ENCODE measurements around the gene AGPAT3.
A peak's percentile ranks its signal among the peaks of the same experiment; 100 is the strongest.
"Not testable (repeated sequence)": the region's sequence is repeated elsewhere in the genome, so short reads cannot be mapped to it uniquely, and the experiment has no call there.

AGPAT3 gene, protein sequence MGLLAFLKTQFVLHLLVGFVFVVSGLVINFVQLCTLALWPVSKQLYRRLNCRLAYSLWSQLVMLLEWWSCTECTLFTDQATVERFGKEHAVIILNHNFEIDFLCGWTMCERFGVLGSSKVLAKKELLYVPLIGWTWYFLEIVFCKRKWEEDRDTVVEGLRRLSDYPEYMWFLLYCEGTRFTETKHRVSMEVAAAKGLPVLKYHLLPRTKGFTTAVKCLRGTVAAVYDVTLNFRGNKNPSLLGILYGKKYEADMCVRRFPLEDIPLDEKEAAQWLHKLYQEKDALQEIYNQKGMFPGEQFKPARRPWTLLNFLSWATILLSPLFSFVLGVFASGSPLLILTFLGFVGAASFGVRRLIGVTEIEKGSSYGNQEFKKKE

DNA sequence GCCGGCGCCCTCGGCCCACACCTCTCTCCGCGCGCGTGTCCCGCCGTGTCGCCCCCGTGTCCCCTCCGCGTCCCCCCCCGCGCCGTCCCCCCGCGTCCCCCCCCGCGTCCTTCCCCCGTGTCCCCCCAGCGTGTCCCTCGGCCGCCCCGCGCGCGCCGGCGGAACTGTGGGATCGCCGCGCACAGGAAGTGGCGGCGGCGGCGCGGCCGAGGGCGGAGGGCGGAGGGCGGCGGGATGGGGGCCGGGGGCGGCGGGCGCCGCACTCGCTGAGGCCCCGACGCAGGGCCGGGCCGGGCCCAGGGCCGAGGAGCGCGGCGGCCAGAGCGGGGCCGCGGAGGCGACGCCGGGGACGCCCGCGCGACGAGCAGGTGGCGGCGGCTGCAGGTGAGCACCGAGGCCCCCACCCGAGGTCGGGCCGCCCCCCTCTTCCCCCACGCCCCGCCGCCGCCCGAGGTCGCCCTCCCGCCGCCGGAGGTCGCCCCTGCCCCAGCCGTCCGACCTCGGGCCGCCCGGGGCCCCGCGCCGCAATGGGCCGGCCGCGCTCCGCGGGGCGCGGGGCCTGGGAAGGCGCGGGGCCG lies at the start of gene AGPAT3:
Gene AGPAT3 (plus strand): TSS at position 262 of the 578 bp plus-strand sequence. CDS start 94,459 bp downstream, outside the sequence.
- DNase-seq (ENCODE audit: low read depth), result peak; percentile 28

DNA sequence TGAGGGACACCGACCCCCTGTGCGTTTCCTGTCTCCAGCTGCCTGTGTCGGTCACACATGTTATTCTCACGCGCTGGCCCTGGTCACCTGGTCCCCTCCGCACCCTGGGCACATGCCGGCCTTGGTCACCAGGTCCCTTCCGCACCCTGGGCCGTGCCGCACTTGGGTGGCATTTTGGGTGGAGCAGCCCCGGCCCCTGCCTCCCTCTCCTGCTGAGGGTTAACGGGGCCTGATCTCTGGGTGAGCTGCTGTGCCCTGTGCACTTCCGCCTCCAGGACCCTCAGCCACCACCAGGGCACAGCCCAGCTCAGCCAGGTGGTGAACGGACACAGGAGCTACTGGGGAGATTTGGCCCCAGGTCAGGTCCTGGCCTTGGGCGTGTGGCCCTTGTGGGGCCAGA lies 49.0 kb upstream of the AGPAT3 start:
- DNase-seq (ENCODE audit: low read depth), result no peak

DNA sequence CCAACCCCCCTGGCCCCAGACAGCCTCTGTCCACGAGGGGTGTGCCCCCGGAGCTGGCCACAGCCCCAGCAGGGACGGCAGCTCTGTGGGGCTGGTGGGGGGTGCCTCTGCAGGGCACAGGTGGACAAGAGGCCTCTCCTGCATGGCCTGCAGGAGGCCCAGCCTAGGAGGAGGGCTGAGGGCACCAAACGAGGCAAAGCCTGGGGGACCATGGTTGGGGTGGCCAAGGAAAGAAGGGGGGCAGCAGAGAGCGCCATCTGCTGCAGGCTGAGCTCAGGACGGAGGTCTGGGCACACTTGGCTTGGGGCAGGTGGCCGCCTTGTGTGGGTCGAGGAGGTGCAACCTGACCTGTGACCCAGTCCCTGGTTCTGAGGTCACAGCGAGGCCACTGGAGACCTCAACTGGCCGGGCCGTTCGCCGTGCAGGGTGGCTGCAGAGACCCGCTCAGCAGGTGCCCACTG lies 48.4 kb upstream of the AGPAT3 start:
- no peak for DNase-seq (ENCODE audit: low read depth)

DNA sequence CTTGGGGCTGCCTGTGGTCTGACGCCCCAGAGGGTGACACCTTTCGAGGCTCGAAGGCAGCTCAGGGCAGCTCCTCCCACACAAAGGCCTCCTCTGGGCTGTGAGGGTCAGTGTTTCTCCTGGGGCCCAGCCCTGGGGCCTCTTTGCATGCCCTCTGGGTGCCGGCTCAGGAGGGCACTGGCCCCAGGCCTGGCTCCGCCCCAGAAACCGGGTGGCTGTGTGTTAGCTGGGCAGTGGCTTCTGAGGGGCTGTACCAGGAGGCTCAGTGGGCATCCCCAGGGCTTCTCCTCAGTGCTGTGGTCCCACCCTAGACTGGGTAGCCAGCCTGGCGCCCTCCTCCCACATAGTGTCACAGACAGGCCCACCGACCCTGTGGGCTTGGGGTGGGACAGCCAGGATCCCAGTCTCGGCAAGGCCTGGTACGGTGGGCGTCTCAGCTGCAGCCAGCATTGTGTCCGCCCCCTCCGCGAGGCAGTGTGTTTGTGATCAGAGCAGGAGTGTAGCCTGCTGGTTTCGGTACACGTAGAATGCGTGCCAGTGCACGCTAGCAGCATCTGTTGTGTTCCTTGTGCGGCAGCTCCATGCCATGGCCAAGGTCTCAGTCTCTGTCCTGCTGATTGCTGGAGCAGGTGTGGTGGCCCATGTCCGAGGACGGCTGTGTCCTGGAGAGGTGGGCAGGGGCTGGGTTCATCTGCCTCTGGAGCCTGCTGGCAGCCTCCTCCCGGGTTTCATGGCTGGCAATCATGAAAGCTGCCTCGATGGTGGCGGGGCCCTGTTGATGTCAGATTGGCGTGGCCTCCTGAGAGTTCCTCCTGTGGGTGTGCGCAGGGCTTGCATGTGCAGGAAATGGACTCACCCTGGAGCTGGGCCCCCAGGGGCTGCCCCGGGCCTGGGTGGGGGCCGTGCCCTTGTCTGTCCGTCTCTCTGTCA lies 47.6 kb upstream of the AGPAT3 start:
- no peak for DNase-seq (ENCODE audit: low read depth)

DNA sequence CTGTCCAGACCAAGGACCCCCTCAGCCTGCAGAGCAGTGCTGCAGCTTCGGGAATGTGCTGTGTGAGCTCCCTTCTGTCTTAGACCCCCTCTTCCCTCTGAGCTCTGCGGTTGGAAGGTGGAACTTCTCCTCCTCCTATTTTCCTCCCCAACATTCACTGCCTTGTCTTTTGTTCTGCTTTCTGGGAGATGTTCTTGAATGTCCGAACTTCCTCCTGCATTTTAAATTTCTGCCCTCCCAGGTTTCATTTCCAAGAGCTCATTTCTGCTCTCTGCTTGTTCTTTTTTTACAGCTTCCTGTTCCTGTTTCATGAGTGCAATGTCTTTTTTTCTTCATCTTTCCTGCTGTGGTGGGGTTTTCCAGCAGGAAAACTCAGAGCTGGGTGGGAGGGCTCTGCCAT lies 46.3 kb upstream of the AGPAT3 start:
- DNase-seq (ENCODE audit: low read depth), result no peak

DNA sequence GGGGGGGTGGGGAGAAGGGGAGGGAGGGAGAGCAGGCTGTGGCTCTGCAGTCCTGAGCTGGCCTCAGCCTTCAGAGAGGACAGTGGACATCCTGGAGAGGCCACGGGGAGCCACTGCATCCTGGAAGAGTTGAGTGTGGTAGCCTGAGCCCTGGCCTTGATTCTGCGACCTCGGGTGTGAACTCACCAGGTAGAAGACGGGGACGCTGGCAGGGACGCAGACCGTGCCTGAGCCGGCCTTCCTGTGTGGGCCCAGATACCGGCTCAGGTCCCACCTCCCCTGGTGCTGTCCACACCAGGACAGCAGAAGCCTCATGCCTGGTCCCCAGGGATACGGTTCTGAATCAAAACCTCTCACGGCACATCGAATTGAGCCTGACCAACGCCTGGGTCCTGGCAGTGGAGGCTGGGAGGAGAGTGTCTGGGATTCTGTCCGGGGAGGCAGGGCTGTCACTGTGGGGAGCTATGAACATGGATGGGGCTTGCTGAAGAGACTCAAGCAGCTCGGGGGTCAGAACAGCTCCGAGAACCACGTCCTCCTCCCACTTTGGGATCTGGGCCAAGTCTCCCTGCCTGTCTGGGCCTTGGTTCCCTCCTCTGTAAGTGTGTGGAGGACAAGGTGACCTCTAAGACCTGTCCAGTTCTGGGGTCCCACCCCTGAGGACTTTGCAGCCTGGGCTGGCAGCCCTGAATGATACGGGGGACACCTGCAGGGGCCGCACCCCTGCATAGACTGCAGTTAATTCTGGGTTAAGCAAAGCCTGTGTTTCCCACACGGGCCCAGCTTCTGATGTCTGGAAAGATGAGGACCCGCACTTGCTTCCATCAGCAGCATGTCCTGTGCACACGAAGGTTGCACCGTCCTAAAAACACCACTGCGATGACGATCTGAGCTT lies 45.3 kb upstream of the AGPAT3 start:
- no peak for DNase-seq (ENCODE audit: low read depth)

DNA sequence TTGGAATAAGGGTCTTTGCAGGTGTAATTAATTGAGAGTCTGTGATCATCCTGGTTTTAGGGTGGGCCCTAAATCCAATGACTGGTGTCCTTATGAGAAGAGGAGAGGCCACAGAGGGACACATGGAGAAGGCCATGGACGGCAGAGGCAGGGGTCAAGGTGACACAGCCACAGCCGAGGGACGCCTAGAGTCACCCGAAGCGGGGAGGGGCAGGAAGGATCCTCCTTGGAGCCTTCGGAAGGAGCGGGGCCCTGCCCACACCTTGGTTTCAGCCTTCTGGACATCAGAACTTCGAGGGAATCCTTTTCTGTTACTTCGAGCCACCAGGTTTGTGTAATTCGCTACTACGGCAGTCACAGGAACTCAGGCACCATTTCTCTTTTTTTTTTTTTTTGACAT lies 44.6 kb upstream of the AGPAT3 start:
- DNase-seq (ENCODE audit: low read depth), result no peak

DNA sequence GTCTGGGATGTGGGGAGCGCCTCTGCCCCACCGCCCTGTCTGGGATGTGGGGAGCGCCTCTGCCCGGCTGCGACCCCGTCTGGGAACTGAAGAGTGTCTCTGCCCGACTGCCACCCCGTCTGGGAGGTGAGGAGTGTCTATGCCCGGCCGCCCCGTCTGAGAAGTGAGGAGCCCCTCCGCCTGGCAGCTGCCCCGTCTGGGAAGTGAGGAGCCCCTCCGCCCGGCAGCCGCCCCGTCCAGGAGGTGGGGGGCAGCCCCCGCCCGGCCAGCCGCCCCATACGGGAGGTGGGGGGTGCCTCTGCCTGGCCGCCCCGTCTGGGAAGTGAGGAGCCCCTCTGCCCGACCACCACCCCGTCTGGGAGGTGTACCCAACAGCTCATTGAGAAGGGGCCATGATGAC lies 42.9 kb upstream of the AGPAT3 start:
- not testable (repeated sequence) for DNase-seq (ENCODE audit: low read depth)

DNA sequence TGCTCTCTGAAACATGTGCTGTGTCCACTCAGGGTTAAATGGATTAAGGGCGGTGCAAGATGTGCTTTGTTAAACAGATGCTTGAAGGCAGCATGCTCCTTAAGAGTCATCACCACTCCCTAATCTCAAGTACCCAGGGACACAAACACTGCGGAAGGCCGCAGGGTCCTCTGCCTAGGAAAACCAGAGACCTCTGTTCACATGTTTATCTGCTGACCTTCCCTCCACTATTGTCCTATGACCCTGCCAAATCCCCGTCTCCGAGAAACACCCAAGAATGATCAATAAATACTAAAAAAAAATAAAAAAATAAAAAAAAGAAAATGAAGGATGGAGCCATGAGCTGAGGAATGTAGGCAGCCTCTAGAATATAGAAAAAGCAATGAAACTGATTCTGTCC lies 42.3 kb upstream of the AGPAT3 start:
- DNase-seq (ENCODE audit: low read depth), result not testable (repeated sequence)

DNA sequence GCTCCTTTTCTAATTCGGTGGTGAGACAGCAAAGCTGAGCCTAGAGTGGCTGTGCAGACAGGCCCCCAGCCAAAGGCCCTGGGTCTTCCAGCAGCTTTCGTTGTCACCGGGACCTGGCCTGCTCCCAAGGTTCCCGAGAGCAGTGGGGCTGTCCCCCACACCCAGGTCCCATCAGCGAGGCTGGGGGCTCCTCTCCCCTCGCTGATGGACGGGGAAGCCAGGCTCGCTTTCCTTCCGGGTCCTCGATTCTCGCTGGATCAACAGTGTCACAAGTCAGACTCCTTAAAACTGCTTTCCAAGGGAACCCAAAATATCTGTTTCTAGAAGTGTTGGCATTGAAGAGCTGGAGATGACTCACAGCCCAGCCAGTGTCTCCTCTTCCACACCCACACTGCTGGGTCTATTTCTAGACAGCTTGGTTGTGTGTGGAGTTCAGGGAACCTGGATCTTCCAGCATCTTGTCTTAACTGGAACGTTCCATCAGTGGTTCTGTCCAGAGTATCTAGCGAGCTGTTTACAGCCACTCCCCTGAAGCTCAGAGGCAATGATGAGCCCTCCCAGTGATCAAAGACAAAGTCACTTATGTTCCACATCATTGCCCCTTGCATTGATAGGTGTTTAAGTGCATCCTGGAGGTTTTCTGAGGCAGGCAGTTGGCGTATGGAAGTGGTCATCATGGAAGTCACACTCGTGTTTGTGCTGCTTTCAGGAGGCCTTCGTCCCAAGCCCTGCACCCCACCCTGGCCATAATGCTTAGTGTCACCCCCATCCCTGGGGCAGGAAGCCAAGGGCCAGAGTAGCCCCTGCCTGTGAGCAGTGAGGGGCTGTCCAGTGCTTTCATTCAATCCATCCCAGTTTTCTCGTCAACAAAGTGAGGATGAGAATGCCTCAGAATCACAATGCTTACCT lies 40.4 kb upstream of the AGPAT3 start:
- DNase-seq (ENCODE audit: low read depth), result no peak

DNA sequence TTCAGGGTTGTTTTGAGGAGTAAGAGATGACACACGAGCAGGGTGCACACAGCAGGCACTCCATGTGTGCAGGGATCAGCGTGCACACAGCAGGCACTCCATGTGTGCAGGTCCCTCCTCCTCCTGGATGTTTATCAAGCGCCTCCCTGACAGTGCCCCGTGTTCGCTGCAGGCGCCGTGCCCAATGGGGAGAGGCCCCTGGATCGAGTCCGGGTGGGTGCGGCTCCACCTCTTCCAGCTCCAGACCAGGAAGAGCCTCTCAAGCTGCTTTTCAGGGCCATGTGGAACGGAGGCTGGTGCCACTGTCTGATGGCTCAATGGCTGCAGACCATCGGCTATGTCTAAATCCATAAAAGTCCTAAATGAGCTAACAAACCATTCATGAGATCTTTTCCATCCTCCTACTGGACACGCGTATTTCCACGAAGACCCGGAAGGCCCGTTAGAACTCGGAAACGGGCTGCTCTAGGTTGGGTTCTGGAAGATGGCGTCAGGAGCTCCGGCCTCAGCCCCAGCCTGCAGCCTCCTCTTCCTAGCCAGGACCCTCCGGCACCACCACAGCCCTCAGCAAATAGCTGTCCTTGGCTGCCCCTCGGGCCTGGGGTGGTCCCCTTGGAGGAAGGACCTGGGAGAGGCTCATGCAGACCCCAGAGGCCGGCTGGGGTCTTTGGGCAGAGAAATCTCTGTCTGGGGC lies 39.6 kb upstream of the AGPAT3 start:
- DNase-seq (ENCODE audit: low read depth), result no peak

DNA sequence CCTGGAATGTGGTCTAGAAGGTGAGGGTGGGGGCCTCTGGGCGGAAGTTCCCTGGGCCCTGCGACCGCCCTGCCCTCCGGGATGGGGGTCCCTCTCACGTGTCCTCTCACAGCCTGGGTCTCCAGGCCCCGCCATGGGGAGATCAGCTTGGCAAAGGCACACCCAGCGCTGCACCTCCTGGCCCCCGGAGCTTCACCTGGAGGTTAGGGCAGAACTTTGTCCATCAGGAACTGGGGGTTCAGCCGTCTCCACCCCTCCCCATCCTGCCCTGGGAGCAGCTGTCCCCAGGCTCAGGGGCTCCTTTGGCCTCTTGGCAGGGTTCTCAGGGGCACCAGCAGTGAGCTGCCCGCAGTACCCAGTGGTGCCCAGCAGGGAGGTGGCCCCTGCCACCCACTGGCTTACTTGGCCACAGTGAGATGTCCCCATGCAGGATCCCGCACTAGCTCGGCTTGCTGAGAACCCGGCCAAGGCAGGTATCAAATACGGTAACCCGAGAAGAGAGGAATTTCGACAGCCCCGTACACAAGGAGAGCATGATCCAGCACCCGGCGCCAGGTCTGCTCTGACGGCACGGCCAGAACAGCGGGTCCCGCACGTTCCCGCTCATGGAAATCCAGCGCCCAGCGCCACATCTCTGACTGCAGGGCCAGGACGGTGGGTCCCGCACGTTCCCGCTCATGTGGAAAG lies 38.9 kb upstream of the AGPAT3 start:
- DNase-seq (ENCODE audit: low read depth), result no peak

DNA sequence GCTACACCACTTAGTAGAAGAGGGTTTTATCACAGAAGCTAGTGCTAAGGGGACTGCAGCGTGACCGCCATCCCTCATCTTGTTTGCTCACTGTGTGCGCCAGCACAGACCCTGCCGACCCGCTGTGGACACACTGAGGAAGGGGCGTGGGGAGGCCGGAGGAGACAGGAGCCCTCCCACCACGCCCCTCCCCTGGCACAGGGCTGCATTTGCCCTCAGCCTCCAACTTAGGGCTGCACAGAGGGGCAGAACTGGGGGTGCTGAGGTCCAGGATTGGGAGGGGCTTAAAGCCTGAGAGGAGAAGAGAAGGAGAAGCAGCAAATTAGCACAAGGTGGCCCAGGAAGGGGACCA lies 38.4 kb upstream of the AGPAT3 start:
- DNase-seq (ENCODE audit: low read depth), result no peak

DNA sequence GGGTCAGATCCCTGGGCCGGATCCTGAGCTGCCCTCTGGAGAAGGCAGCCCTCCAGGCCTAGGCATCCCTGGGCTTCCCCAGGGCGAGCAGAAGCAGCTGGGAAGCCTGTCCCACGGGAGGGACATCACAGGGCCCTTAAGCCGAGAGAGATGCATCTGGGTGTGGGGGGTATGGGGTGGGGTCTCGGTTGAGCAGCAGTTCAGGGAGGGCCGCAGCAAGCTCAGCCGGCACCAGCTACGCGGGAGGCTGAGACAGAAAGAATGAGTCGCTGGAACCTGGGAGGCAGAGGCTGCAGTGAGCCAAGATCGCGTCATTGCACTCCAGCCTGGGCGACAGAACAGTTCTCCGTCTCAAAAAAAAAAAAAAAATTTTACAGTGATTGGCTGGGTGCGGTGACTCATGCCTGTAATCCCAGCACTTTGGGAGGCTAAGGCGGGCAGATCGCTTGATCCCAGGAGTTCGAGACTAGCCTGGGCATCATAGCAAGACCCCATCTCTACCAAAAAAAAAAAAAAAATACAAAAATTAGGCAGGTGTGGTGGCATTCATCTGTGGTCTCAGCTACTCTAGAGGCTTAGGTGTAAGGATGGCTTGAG lies 37.9 kb upstream of the AGPAT3 start:
- no peak for DNase-seq (ENCODE audit: low read depth)

DNA sequence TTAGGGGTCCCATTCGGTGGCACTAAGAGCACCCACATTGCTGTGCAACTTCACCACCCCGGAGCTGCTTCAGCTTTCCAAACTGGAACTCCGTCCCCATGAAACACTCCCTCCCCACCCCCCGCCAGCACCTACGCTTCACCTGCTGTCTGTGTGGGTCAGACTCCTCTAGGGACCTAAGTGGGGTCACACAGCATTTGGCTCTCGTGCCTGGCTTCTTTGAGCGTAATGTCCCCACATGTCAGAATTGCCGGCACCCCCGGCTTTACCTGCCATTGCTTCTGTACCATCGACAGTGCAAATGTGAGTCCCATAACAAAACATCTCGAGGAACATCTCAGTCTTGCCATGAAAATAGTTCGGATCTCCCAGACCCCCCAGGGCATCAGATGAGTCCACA lies 35.9 kb upstream of the AGPAT3 start:
- DNase-seq (ENCODE audit: low read depth), result no peak

DNA sequence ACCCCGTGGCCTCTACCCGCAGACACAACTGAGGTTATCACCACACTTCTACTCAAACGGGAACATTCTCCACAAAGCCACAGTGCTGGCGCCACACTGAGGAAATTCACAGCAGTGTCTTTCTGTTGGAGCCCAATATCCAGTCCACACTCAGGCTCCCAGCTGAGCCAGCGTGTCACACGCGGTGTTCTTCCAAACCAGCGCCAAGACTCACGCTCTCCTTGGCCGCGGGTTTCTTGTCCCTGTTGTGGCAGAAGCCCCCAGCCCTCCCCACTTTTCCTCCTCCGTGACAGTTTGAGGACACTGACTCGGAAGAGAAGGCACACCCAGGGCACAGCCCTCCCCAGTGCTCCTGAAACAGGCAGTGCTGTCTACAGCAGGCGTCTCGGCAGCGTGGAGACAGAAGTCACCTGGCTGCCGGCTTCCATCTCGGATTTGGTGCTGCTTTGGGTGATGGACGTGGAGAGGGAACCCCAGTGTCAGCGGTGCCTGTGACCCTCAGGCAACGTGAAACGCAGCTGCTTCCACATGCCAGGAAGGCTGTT lies 35.4 kb upstream of the AGPAT3 start:
- no peak for DNase-seq (ENCODE audit: low read depth)

DNA sequence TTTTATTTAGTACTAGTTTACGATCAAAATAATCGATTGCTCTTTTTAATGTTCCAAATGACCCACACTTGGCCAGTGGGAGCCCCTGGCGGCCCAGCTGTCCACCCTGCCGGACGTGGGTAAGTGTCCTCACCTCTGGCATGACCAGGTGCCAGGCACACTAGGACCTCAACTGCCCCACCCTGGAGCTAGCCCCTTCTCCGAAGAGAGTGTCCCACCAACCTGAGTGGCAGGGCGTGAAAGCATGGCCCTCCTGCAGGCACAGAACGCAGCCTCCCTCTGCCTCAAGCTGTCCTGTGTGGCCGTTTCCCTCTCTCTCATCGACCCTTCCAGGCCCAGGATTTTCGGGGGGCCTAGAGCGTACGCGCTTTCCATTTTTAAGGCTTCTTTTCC lies 32.9 kb upstream of the AGPAT3 start:
- DNase-seq (ENCODE audit: low read depth), result no peak

DNA sequence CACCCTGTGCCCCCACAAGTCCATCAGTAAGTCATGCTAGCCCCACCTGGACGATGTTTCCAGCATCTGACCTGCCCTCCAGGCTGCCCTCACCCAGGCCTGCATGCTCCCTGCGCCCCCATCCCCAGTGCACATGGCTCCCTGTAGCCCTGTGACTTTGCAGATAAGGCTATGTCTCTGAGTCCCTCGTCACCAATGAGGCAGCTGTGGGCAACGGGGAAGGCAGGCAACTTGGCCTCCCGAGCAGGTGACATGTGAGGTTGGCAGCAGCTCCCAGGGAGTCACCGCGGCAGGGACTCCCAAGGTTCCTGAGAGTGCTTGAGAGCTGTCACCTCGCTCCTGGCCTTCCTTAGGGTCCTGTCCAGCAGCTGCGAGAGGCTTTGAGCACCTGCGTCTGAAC lies 32.4 kb upstream of the AGPAT3 start:
- no peak for DNase-seq (ENCODE audit: low read depth)
